WTC11 (cell line): Measurements from ENCODE around the gene RAB1A. TPM values are rescaled to one million over a fixed set of nuclear protein-coding genes. Genes with fewer than 3 reads are reported as not detected.
A peak's percentile ranks its signal among the peaks of the same experiment; 100 is the strongest.

Experiments
- ATF1 ChIP-seq: sonication (generic); formaldehyde crosslinking; IDR thresholded peaks from 2 replicates; pipeline ENCODE4 v1.8.1; 2023; ENCODE audit warnings: mild to moderate bottlenecking, moderate library complexity, missing genetic modification reagents
- ELF4 ChIP-seq: sonication (generic); formaldehyde crosslinking; IDR thresholded peaks from 2 replicates; pipeline ENCODE4 v1.8.1; 2022; ENCODE audit warnings: low read depth, mild to moderate bottlenecking, moderate library complexity, missing genetic modification reagents
- EMX1 ChIP-seq: fragments of 250-450 bp; sonication (Bioruptor Pico); IDR thresholded peaks from 2 replicates; pipeline ENCODE4 v1.8.0; 2021; ENCODE audit warnings: mild to moderate bottlenecking
- ESRRA ChIP-seq: sonication (generic); formaldehyde crosslinking; IDR thresholded peaks from 2 replicates; pipeline ENCODE4 v1.8.1; 2022; ENCODE audit warnings: mild to moderate bottlenecking, missing genetic modification reagents, borderline replicate concordance
- FOXP1 ChIP-seq: sonication (generic); formaldehyde crosslinking; IDR thresholded peaks from 2 replicates; pipeline ENCODE4 v1.8.0; 2022; ENCODE audit warnings: missing genetic modification reagents, mild to moderate bottlenecking, moderate library complexity, borderline replicate concordance
- GTF2I ChIP-seq: fragments of 250-450 bp; sonication (Bioruptor Pico); conservative IDR thresholded peaks from 2 replicates; pipeline ENCODE4 v1.4.0; 2021; ENCODE audit warnings: mild to moderate bottlenecking
- HMGA2 ChIP-seq: fragments of 250-450 bp; sonication (Bioruptor Pico); IDR thresholded peaks from 2 replicates; pipeline ENCODE4 v1.4.0; 2021; ENCODE audit warnings: mild to moderate bottlenecking, moderate library complexity
- MXD4 ChIP-seq: fragments of 250-450 bp; sonication (Bioruptor Pico); IDR thresholded peaks from 2 replicates; pipeline ENCODE4 v1.8.0; 2021; ENCODE audit warnings: mild to moderate bottlenecking, moderate library complexity, borderline replicate concordance
- NFE2L1 ChIP-seq: sonication (generic); formaldehyde crosslinking; IDR thresholded peaks from 2 replicates; pipeline ENCODE4 v1.8.1; 2023; ENCODE audit warnings: missing genetic modification reagents
- NFYB ChIP-seq: sonication (generic); formaldehyde crosslinking; conservative IDR thresholded peaks from 2 replicates; pipeline ENCODE4 v1.8.0; 2022; ENCODE audit warnings: low read depth, missing genetic modification reagents
- RELA ChIP-seq: sonication (generic); formaldehyde crosslinking; IDR thresholded peaks from 2 replicates; pipeline ENCODE4 v1.8.1; 2022; ENCODE audit warnings: missing genetic modification reagents, mild to moderate bottlenecking, borderline replicate concordance
- SOX15 ChIP-seq: fragments of 250-450 bp; sonication (Bioruptor Pico); IDR thresholded peaks from 2 replicates; pipeline ENCODE4 v1.9.0; 2021; ENCODE audit warnings: mild to moderate bottlenecking
- TEAD1 ChIP-seq: sonication (generic); formaldehyde crosslinking; IDR thresholded peaks from 2 replicates; pipeline ENCODE4 v1.8.0; 2022; ENCODE audit warnings: mild to moderate bottlenecking, missing genetic modification reagents
- ZNF121 ChIP-seq: sonication (generic); formaldehyde crosslinking; IDR thresholded peaks from 2 replicates; pipeline ENCODE4 v1.8.0; 2023; ENCODE audit warnings: missing genetic modification reagents
- ZNF396 ChIP-seq: fragments of 250-450 bp; sonication (Bioruptor Pico); IDR thresholded peaks from 2 replicates; pipeline ENCODE4 v1.8.0; 2021; ENCODE audit warnings: mild to moderate bottlenecking, moderate library complexity, borderline replicate concordance
- ZNF416 ChIP-seq: fragments of 250-450 bp; sonication (Bioruptor Pico); IDR thresholded peaks from 2 replicates; pipeline ENCODE4 v1.9.0; 2021; ENCODE audit warnings: mild to moderate bottlenecking, inconsistent platforms
- ZNF423 ChIP-seq: fragments of 250-450 bp; sonication (Bioruptor Pico); IDR thresholded peaks from 2 replicates; pipeline ENCODE4 v2.1.2; 2022; ENCODE audit warnings: mild to moderate bottlenecking, moderate library complexity
- total RNA-seq: library from RNA; stranded (reverse); gene quantifications from 3 replicates; pipeline ENCODE4 v1.2.3, GENCODE V29; 2021
- TF ChIP-seq, protein P1 (sequence below): sonication (generic); formaldehyde crosslinking; IDR thresholded peaks from 2 replicates; pipeline ENCODE4 v1.8.1; 2023; ENCODE audit warnings: mild to moderate bottlenecking, missing genetic modification reagents
- TF ChIP-seq, protein P2 (sequence below): sonication (generic); formaldehyde crosslinking; IDR thresholded peaks from 2 replicates; pipeline ENCODE4 v1.8.1; 2023; ENCODE audit warnings: mild to moderate bottlenecking, missing genetic modification reagents, moderate library complexity
- TF ChIP-seq, protein P3 (sequence below): sonication (generic); formaldehyde crosslinking; IDR thresholded peaks from 2 replicates; pipeline ENCODE4 v1.8.1; 2023; ENCODE audit warnings: mild to moderate bottlenecking, moderate library complexity, missing genetic modification reagents
- TF ChIP-seq, protein P4 (sequence below): sonication (generic); formaldehyde crosslinking; IDR thresholded peaks from 2 replicates; pipeline ENCODE4 v1.8.1; 2022; ENCODE audit warnings: missing genetic modification reagents, borderline replicate concordance
- TF ChIP-seq, protein P5 (sequence below): sonication (generic); formaldehyde crosslinking; IDR thresholded peaks from 2 replicates; pipeline ENCODE4 v1.8.0; 2022; ENCODE audit warnings: mild to moderate bottlenecking, missing genetic modification reagents
- TF ChIP-seq, protein P6 (sequence below): fragments of 250-450 bp; sonication (Bioruptor Pico); IDR thresholded peaks from 2 replicates; pipeline ENCODE4 v1.9.0; 2021; ENCODE audit warnings: mild to moderate bottlenecking
- TF ChIP-seq, protein P7 (sequence below): fragments of 250-450 bp; sonication (Bioruptor Pico); IDR thresholded peaks from 2 replicates; pipeline ENCODE4 v1.9.0; 2021; ENCODE audit warnings: mild to moderate bottlenecking, borderline replicate concordance
- TF ChIP-seq, protein P8 (sequence below): fragments of 200-600 bp; IDR thresholded peaks from 2 replicates; pipeline ENCODE4 v1.8.0; 2022; ENCODE audit warnings: antibody characterized with exemption
- TF ChIP-seq, protein P9 (sequence below): sonication (generic); formaldehyde crosslinking; IDR thresholded peaks from 2 replicates; pipeline ENCODE4 v1.8.0; 2022; ENCODE audit warnings: mild to moderate bottlenecking, missing genetic modification reagents

The RAB1A gene
- total RNA-seq, 1 experiment from 2014 or later: 114 TPM

DNA sequence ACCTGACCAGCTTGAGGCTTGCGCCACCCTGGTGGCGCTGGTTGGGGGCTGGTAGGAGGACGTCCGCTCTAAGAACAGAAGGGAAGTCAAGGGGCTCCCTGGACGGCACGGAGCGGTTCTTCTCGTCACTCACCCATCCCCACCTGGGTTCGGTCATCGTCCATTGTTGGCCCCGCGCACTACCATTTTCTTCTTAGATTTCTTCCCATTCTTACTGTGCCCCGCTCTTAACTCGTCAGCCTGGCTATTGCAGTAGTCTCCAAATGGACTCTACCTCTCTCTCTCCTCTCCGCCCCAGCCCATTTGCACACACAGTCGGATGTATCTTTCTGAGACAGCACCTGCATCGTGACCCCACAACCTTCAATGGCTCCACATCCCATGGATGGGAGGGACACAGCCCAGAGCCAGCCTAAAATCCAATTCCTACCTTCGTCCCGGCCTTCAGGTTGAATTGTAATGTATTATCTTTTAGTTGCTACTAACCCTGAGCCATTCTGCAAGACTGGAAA, 814 bp upstream of the RAB1A start (continued):
- TF ChIP-seq, protein P1, sequence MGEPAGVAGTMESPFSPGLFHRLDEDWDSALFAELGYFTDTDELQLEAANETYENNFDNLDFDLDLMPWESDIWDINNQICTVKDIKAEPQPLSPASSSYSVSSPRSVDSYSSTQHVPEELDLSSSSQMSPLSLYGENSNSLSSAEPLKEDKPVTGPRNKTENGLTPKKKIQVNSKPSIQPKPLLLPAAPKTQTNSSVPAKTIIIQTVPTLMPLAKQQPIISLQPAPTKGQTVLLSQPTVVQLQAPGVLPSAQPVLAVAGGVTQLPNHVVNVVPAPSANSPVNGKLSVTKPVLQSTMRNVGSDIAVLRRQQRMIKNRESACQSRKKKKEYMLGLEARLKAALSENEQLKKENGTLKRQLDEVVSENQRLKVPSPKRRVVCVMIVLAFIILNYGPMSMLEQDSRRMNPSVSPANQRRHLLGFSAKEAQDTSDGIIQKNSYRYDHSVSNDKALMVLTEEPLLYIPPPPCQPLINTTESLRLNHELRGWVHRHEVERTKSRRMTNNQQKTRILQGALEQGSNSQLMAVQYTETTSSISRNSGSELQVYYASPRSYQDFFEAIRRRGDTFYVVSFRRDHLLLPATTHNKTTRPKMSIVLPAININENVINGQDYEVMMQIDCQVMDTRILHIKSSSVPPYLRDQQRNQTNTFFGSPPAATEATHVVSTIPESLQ (CRISPR knock-in tag): no peak
- TF ChIP-seq RELA (no peak), ELF4 (CRISPR knock-in tag) (no peak), EMX1 (no peak), FOXP1 (no peak), ATF1 (CRISPR knock-in tag) (no peak), SOX15 (CRISPR knock-in tag) (no peak), NFE2L1 (no peak), TEAD1 (no peak), ZNF396 (CRISPR knock-in tag) (no peak), NFYB (CRISPR knock-in tag) (no peak), ESRRA (CRISPR knock-in tag) (no peak), ZNF416 (no peak), HMGA2 (no peak), ZNF423 (CRISPR knock-in tag) (0 out of 2 replicates have a peak, but pooled peaks have one; percentile 16), ZNF121 (CRISPR knock-in tag) (peak; percentile 84), MXD4 (CRISPR knock-in tag) (no peak), GTF2I (peak; percentile 95)
- TF ChIP-seq, protein P2, sequence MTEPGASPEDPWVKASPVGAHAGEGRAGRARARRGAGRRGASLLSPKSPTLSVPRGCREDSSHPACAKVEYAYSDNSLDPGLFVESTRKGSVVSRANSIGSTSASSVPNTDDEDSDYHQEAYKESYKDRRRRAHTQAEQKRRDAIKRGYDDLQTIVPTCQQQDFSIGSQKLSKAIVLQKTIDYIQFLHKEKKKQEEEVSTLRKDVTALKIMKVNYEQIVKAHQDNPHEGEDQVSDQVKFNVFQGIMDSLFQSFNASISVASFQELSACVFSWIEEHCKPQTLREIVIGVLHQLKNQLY (CRISPR knock-in tag): no peak
- TF ChIP-seq, protein P3, sequence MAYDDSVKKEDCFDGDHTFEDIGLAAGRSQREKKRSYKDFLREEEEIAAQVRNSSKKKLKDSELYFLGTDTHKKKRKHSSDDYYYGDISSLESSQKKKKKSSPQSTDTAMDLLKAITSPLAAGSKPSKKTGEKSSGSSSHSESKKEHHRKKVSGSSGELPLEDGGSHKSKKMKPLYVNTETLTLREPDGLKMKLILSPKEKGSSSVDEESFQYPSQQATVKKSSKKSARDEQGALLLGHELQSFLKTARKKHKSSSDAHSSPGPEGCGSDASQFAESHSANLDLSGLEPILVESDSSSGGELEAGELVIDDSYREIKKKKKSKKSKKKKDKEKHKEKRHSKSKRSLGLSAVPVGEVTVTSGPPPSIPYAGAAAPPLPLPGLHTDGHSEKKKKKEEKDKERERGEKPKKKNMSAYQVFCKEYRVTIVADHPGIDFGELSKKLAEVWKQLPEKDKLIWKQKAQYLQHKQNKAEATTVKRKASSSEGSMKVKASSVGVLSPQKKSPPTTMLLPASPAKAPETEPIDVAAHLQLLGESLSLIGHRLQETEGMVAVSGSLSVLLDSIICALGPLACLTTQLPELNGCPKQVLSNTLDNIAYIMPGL: 0 out of 2 replicates have a peak, but pooled peaks have one; percentile 25
- TF ChIP-seq, protein P4, sequence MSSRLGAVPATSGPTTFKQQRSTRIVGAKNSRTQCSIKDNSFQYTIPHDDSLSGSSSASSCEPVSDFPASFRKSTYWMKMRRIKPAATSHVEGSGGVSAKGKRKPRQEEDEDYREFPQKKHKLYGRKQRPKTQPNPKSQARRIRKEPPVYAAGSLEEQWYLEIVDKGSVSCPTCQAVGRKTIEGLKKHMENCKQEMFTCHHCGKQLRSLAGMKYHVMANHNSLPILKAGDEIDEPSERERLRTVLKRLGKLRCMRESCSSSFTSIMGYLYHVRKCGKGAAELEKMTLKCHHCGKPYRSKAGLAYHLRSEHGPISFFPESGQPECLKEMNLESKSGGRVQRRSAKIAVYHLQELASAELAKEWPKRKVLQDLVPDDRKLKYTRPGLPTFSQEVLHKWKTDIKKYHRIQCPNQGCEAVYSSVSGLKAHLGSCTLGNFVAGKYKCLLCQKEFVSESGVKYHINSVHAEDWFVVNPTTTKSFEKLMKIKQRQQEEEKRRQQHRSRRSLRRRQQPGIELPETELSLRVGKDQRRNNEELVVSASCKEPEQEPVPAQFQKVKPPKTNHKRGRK (CRISPR knock-in tag): no peak
- TF ChIP-seq, protein P5, sequence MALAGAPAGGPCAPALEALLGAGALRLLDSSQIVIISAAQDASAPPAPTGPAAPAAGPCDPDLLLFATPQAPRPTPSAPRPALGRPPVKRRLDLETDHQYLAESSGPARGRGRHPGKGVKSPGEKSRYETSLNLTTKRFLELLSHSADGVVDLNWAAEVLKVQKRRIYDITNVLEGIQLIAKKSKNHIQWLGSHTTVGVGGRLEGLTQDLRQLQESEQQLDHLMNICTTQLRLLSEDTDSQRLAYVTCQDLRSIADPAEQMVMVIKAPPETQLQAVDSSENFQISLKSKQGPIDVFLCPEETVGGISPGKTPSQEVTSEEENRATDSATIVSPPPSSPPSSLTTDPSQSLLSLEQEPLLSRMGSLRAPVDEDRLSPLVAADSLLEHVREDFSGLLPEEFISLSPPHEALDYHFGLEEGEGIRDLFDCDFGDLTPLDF (CRISPR knock-in tag): 0 out of 2 replicates have a peak, but pooled peaks have one; percentile 28
- TF ChIP-seq, protein P6, sequence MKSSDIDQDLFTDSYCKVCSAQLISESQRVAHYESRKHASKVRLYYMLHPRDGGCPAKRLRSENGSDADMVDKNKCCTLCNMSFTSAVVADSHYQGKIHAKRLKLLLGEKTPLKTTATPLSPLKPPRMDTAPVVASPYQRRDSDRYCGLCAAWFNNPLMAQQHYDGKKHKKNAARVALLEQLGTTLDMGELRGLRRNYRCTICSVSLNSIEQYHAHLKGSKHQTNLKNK (CRISPR knock-in tag): no peak
- TF ChIP-seq, protein P7, sequence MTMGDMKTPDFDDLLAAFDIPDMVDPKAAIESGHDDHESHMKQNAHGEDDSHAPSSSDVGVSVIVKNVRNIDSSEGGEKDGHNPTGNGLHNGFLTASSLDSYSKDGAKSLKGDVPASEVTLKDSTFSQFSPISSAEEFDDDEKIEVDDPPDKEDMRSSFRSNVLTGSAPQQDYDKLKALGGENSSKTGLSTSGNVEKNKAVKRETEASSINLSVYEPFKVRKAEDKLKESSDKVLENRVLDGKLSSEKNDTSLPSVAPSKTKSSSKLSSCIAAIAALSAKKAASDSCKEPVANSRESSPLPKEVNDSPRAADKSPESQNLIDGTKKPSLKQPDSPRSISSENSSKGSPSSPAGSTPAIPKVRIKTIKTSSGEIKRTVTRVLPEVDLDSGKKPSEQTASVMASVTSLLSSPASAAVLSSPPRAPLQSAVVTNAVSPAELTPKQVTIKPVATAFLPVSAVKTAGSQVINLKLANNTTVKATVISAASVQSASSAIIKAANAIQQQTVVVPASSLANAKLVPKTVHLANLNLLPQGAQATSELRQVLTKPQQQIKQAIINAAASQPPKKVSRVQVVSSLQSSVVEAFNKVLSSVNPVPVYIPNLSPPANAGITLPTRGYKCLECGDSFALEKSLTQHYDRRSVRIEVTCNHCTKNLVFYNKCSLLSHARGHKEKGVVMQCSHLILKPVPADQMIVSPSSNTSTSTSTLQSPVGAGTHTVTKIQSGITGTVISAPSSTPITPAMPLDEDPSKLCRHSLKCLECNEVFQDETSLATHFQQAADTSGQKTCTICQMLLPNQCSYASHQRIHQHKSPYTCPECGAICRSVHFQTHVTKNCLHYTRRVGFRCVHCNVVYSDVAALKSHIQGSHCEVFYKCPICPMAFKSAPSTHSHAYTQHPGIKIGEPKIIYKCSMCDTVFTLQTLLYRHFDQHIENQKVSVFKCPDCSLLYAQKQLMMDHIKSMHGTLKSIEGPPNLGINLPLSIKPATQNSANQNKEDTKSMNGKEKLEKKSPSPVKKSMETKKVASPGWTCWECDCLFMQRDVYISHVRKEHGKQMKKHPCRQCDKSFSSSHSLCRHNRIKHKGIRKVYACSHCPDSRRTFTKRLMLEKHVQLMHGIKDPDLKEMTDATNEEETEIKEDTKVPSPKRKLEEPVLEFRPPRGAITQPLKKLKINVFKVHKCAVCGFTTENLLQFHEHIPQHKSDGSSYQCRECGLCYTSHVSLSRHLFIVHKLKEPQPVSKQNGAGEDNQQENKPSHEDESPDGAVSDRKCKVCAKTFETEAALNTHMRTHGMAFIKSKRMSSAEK (CRISPR knock-in tag): 0 out of 2 replicates have a peak, but pooled peaks have one; percentile 8
- TF ChIP-seq, protein P8, sequence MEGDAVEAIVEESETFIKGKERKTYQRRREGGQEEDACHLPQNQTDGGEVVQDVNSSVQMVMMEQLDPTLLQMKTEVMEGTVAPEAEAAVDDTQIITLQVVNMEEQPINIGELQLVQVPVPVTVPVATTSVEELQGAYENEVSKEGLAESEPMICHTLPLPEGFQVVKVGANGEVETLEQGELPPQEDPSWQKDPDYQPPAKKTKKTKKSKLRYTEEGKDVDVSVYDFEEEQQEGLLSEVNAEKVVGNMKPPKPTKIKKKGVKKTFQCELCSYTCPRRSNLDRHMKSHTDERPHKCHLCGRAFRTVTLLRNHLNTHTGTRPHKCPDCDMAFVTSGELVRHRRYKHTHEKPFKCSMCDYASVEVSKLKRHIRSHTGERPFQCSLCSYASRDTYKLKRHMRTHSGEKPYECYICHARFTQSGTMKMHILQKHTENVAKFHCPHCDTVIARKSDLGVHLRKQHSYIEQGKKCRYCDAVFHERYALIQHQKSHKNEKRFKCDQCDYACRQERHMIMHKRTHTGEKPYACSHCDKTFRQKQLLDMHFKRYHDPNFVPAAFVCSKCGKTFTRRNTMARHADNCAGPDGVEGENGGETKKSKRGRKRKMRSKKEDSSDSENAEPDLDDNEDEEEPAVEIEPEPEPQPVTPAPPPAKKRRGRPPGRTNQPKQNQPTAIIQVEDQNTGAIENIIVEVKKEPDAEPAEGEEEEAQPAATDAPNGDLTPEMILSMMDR: no peak
- TF ChIP-seq, protein P9, sequence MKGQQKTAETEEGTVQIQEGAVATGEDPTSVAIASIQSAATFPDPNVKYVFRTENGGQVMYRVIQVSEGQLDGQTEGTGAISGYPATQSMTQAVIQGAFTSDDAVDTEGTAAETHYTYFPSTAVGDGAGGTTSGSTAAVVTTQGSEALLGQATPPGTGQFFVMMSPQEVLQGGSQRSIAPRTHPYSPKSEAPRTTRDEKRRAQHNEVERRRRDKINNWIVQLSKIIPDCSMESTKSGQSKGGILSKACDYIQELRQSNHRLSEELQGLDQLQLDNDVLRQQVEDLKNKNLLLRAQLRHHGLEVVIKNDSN: no peak
